ENCODE data around the gene MRPL14.

Gene MRPL14

GRCh38 chr6:44157152-44157521, 29.9 kb upstream of the MRPL14 start:
- TF ChIP-seq, protein P1, sequence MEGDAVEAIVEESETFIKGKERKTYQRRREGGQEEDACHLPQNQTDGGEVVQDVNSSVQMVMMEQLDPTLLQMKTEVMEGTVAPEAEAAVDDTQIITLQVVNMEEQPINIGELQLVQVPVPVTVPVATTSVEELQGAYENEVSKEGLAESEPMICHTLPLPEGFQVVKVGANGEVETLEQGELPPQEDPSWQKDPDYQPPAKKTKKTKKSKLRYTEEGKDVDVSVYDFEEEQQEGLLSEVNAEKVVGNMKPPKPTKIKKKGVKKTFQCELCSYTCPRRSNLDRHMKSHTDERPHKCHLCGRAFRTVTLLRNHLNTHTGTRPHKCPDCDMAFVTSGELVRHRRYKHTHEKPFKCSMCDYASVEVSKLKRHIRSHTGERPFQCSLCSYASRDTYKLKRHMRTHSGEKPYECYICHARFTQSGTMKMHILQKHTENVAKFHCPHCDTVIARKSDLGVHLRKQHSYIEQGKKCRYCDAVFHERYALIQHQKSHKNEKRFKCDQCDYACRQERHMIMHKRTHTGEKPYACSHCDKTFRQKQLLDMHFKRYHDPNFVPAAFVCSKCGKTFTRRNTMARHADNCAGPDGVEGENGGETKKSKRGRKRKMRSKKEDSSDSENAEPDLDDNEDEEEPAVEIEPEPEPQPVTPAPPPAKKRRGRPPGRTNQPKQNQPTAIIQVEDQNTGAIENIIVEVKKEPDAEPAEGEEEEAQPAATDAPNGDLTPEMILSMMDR (IDR thresholded peaks at IDR 0.05; ENCODE audit: low read depth, low read length, poor library complexity, severe bottlenecking): no peak
- no peak for TF ChIP-seq EZH2phosphoT487 (IDR thresholded peaks at IDR 0.05; ENCODE audit: borderline replicate concordance, low read length)

GRCh38 chr6:44156494-44157151, 29.4 kb upstream of the MRPL14 start:
- Histone ChIP-seq H3K4me2 (ENCODE audit: low read length) (no peak overlapping the region), H3K27ac (ENCODE audit: low read depth, low read length) (no peak overlapping the region)

More at GRCh38 chr6:44157152-44157521, 29.9 kb upstream of the MRPL14 start:
- no peaks in the 10 kb centered on the region for H3K9me2 ChIP-seq (replicated peaks; ENCODE audit: control insufficient read depth, low read length)
- no peaks in the 10 kb centered on the region for H3K4me1 ChIP-seq (ENCODE audit: control insufficient read depth, low read length)
- no peaks in the 10 kb centered on the region for H3F3A ChIP-seq (ENCODE audit: control insufficient read depth, insufficient read depth)
- H3K4me2 ChIP-seq (ENCODE audit: low read length): no peak overlapping the region
- H3K9me3 ChIP-seq (ENCODE audit: control insufficient read depth, insufficient read depth, low read length): no peaks in the 10 kb centered on the region
- H3K4me3 ChIP-seq (ENCODE audit: low read length): no peak overlapping the region
- H3K27ac ChIP-seq (ENCODE audit: low read depth, low read length): no peak overlapping the region
- H3K27me3 ChIP-seq (ENCODE audit: control insufficient read depth, low read length): peaks cover 10% of the 10 kb centered on the region
- H3K79me2 ChIP-seq (ENCODE audit: control insufficient read depth, low read length): no peaks in the 10 kb centered on the region
- H4K20me1 ChIP-seq (ENCODE audit: control insufficient read depth, insufficient read depth, low read depth, low read length): no peaks in the 10 kb centered on the region
- H3K36me3 ChIP-seq (ENCODE audit: control insufficient read depth, low read length): no peaks in the 10 kb centered on the region

DNA sequence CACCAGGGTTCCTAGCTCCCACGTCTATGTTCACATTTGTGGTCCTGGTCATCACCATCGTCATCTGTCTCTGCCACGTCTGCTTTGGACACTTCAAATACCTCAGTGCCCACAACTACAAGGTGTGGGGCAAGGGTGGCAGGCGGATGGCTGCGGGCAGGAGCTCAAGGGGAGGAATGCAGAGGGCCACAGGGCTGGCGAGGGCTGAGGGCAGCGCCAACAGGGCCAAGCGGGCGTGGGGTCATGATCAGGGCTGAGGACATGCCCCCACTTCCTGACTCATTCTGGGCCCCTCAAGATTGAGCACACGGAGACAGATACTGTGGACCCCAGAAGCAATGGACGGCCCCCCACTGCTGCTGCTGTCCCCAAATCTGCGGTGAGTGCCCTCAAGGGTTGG, 26.8 kb upstream of the MRPL14 start:
- H3K4me2 ChIP-seq (ENCODE audit: low read length): no peak overlapping the region
- no peaks in the 10 kb centered on the region for H3F3A ChIP-seq (ENCODE audit: control insufficient read depth, insufficient read depth)
- no peaks in the 10 kb centered on the region for H3K36me3 ChIP-seq (ENCODE audit: control insufficient read depth, low read length)
- no peaks in the 10 kb centered on the region for H4K20me1 ChIP-seq (ENCODE audit: control insufficient read depth, insufficient read depth, low read depth, low read length)
- no peaks in the 10 kb centered on the region for H3K9me3 ChIP-seq (ENCODE audit: control insufficient read depth, insufficient read depth, low read length)
- H3K4me3 ChIP-seq (ENCODE audit: low read length): no peak overlapping the region
- no peaks in the 10 kb centered on the region for H3K27me3 ChIP-seq (ENCODE audit: control insufficient read depth, low read length)
- H3K9me2 ChIP-seq (replicated peaks; ENCODE audit: control insufficient read depth, low read length): no peaks in the 10 kb centered on the region
- TF ChIP-seq, protein P1 (IDR thresholded peaks at IDR 0.05; ENCODE audit: low read depth, low read length, poor library complexity, severe bottlenecking): no peak
- TF ChIP-seq EZH2phosphoT487 (IDR thresholded peaks at IDR 0.05; ENCODE audit: borderline replicate concordance, low read length): no peak
- H3K79me2 ChIP-seq (ENCODE audit: control insufficient read depth, low read length): no peaks in the 10 kb centered on the region
- H3K27ac ChIP-seq (ENCODE audit: low read depth, low read length): no peak overlapping the region
- H3K4me1 ChIP-seq (ENCODE audit: control insufficient read depth, low read length): peaks cover 4% of the 10 kb centered on the region

More at GRCh38 chr6:44156494-44157151, 29.4 kb upstream of the MRPL14 start:
- H3K4me3 ChIP-seq (ENCODE audit: low read length): no peak overlapping the region
- no peaks in the 10 kb centered on the region for H3K36me3 ChIP-seq (ENCODE audit: control insufficient read depth, low read length)
- H3K27me3 ChIP-seq (ENCODE audit: control insufficient read depth, low read length): peaks cover 5% of the 10 kb centered on the region; the same call in 1 of the 2 replicates
- no peaks in the 10 kb centered on the region for H3K9me2 ChIP-seq (replicated peaks; ENCODE audit: control insufficient read depth, low read length)
- H3K9me3 ChIP-seq (ENCODE audit: control insufficient read depth, insufficient read depth, low read length): no peaks in the 10 kb centered on the region
- H3K4me1 ChIP-seq (ENCODE audit: control insufficient read depth, low read length): peaks cover 2% of the 10 kb centered on the region
- no peaks in the 10 kb centered on the region for H3F3A ChIP-seq (ENCODE audit: control insufficient read depth, insufficient read depth)
- TF ChIP-seq, protein P1 (IDR thresholded peaks at IDR 0.05; ENCODE audit: low read depth, low read length, poor library complexity, severe bottlenecking): no peak
- no peak for TF ChIP-seq EZH2phosphoT487 (IDR thresholded peaks at IDR 0.05; ENCODE audit: borderline replicate concordance, low read length)
- no peaks in the 10 kb centered on the region for H3K79me2 ChIP-seq (ENCODE audit: control insufficient read depth, low read length)
- no peaks in the 10 kb centered on the region for H4K20me1 ChIP-seq (ENCODE audit: control insufficient read depth, insufficient read depth, low read depth, low read length)
